IMR-90 (cell line): ENCODE measurements around the gene ZNF350. TPM values are rescaled to one million over a fixed set of nuclear protein-coding genes. Genes with fewer than 3 reads are reported as not detected.

ENCODE experiments used
- ATAC-seq: fragments of 200-7000 bp; cut with Tn5 transposase; 2 replicates; pipeline ENCODE4 v1.9.1; 2020; ENCODE audit warnings: low read depth, mild to moderate bottlenecking, moderate library complexity
- BruUV-seq: library from RNA; stranded (reverse); fragments of 400-500 nt; replicated peaks from 2 replicates; lab custom pipeline; 2021; lab: Mats Ljungman, UMichigan
- CTCF ChIA-PET: fragments of 300-600 bp; formaldehyde crosslinking; extraction: SDS; loops from one replicate; lab custom pipeline; 2021; ENCODE audit warnings: antibody characterized with exemption; lab: Yijun Ruan, JAX
- POLR2A ChIA-PET: fragments of 300-600 bp; sonication (Branson Sonifier 250); formaldehyde crosslinking; loops from one replicate; lab custom pipeline; 2022; ENCODE audit warnings: antibody characterized with exemption; ENCODE audit not compliant: unreplicated experiment; lab: Charles Lee
- DNase-seq: peaks from one replicate; pipeline ENCODE4 v3.0.0; 2013
- H2AFZ ChIP-seq: replicated peaks from 2 replicates; pipeline ENCODE3; 2013; ENCODE audit warnings: low read length, mild to moderate bottlenecking; ENCODE audit not compliant: poor library complexity
- H2AK5ac ChIP-seq: 2 replicates; pipeline ENCODE4 v1.6.1; 2013; ENCODE audit warnings: low read depth, low read length, inconsistent platforms
- H2AK9ac ChIP-seq: replicated peaks from 2 replicates; pipeline ENCODE3; 2013; ENCODE audit warnings: mild to moderate bottlenecking, low read depth, low read length, moderate library complexity; ENCODE audit not compliant: poor library complexity
- H2BK120ac ChIP-seq: 2 replicates; pipeline ENCODE4 v1.6.1; 2013; ENCODE audit warnings: low read depth, low read length, inconsistent platforms
- H2BK15ac ChIP-seq: 3 replicates; pipeline ENCODE4 v1.6.1; 2013; ENCODE audit warnings: low read depth, low read length, inconsistent platforms
- H2BK20ac ChIP-seq: 2 replicates; pipeline ENCODE4 v1.6.1; 2013; ENCODE audit warnings: low read depth, mild to moderate bottlenecking, inconsistent platforms, low read length, moderate library complexity
- H2BK5ac ChIP-seq: 2 replicates; pipeline ENCODE4 v1.6.1; 2013; ENCODE audit warnings: mild to moderate bottlenecking, low read depth, low read length, inconsistent platforms; ENCODE audit not compliant: poor library complexity, severe bottlenecking
- H3K14ac ChIP-seq: replicated peaks from 2 replicates; pipeline ENCODE4 v1.6.1; 2013; ENCODE audit warnings: low read depth, low read length, inconsistent platforms
- H3K18ac ChIP-seq: 2 replicates; pipeline ENCODE4 v1.6.1; 2013; ENCODE audit warnings: low read depth, low read length, control low read depth
- H3K23ac ChIP-seq: 2 replicates; pipeline ENCODE4 v1.6.1; 2013; ENCODE audit warnings: low read depth, low read length, inconsistent platforms
- H3K27ac ChIP-seq: 2 replicates; pipeline ENCODE4 v1.5.1; 2013; ENCODE audit warnings: mild to moderate bottlenecking, control low read depth, low read length; ENCODE audit not compliant: insufficient read depth
- H3K27me3 ChIP-seq: 2 replicates; pipeline ENCODE4 v1.6.1; 2013; ENCODE audit warnings: low read length; ENCODE audit not compliant: control insufficient read depth, insufficient read depth
- H3K36me3 ChIP-seq: 2 replicates; pipeline ENCODE4 v1.6.1; 2013; ENCODE audit warnings: low read length, mixed read lengths; ENCODE audit not compliant: control insufficient read depth, insufficient read depth
- H3K4ac ChIP-seq: 2 replicates; pipeline ENCODE4 v1.6.1; 2013; ENCODE audit warnings: low read depth, low read length, inconsistent platforms
- H3K4me1 ChIP-seq: 2 replicates; pipeline ENCODE4 v1.6.1; 2013; ENCODE audit warnings: low read length, mixed read lengths; ENCODE audit not compliant: control insufficient read depth, insufficient read depth
- H3K4me2 ChIP-seq: 2 replicates; pipeline ENCODE4 v1.6.1; 2013; ENCODE audit warnings: low read depth, mild to moderate bottlenecking, control low read depth, low read length, moderate library complexity
- H3K4me3 ChIP-seq: 2 replicates; pipeline ENCODE4 v1.5.1; 2013; ENCODE audit warnings: low read depth, mild to moderate bottlenecking, control low read depth, low read length, moderate library complexity; ENCODE audit not compliant: insufficient read depth
- H3K56ac ChIP-seq: 2 replicates; pipeline ENCODE4 v1.6.1; 2013; ENCODE audit warnings: low read length, inconsistent platforms; ENCODE audit not compliant: insufficient read depth; ENCODE audit errors: extremely low read depth
- H3K79me1 ChIP-seq, 2 experiments: 2 replicates each; pipeline ENCODE4 v1.6.1; 2013; ENCODE audit warnings: low read length in 2 of 2, inconsistent platforms in 1 of 2, low read depth in 1 of 2
- H3K9ac ChIP-seq: 2 replicates; pipeline ENCODE4 v1.6.1; 2013; ENCODE audit warnings: low read depth, low read length, control low read depth
- H3K9me1 ChIP-seq: 2 replicates; pipeline ENCODE4 v1.6.1; 2013; ENCODE audit warnings: low read length, inconsistent platforms; ENCODE audit not compliant: insufficient read depth
- H3K9me3 ChIP-seq: 2 replicates; pipeline ENCODE4 v1.6.1; 2013; ENCODE audit warnings: low read length; ENCODE audit not compliant: control insufficient read depth, insufficient read depth
- H4K20me1 ChIP-seq: 2 replicates; pipeline ENCODE4 v1.6.1; 2013; ENCODE audit warnings: low read length, inconsistent platforms; ENCODE audit not compliant: insufficient read depth
- H4K5ac ChIP-seq: 2 replicates; pipeline ENCODE4 v1.6.1; 2013; ENCODE audit warnings: mild to moderate bottlenecking, low read depth, low read length, control low read depth
- H4K8ac ChIP-seq, 2 experiments: 2 replicates each; pipeline ENCODE4 v1.6.1; 2013; ENCODE audit warnings: low read depth in 2 of 2, low read length in 2 of 2, control low read depth in 1 of 2, inconsistent platforms in 1 of 2
- H4K91ac ChIP-seq: 2 replicates; pipeline ENCODE4 v1.6.1; 2013; ENCODE audit warnings: low read depth, low read length, inconsistent platforms; ENCODE audit not compliant: insufficient read depth
- CTCF ChIP-seq: conservative IDR thresholded peaks from 2 replicates; pipeline ENCODE4 v1.5.1; 2012; ENCODE audit warnings: mild to moderate bottlenecking, low read depth, low read length, improper control_type of control experiment
- FOS ChIP-seq: fragments of 150-350 bp; IDR thresholded peaks from 2 replicates; pipeline ENCODE4 v1.6.1; 2016; ENCODE audit warnings: low read depth, low read length
- MXI1 ChIP-seq: IDR thresholded peaks from 2 replicates; pipeline ENCODE4 v1.6.1; 2012; ENCODE audit warnings: low read depth, mild to moderate bottlenecking, low read length, moderate library complexity, borderline replicate concordance
- USF2 ChIP-seq: fragments of 150-350 bp; IDR thresholded peaks from 2 replicates; pipeline ENCODE4 v1.6.1; 2017; ENCODE audit warnings: mild to moderate bottlenecking, antibody characterized with exemption, low read length, low read depth
- WGBS, 2 experiments: methylation state at CpG; one replicate each; pipeline versions ENCODE4 v1.1.5 to v1.1.7; 2013; ENCODE audit warnings: missing lambda C conversion rate in 2 of 2; ENCODE audit not compliant: insufficient read length in 1 of 2; ENCODE audit errors: extremely low coverage in 2 of 2; 5-methylcytosine and 5-hydroxymethylcytosine counted together
- dilution Hi-C: fragments of 300-500 bp; cut with HindIII; formaldehyde crosslinking; loops from one replicate; pipeline ENCODE4 v1.14.3; 2018; ENCODE audit warnings: low sequenced_read_pairs; ENCODE audit not compliant: unreplicated experiment
- in situ Hi-C: fragments of 300-500 bp; cut with MboI; formaldehyde crosslinking; loops from 3 replicates; pipeline ENCODE4 v1.14.3; 2019; ENCODE audit warnings: low sequenced_read_pairs, inconsistent platforms, mixed read lengths
- intact Hi-C: fragments of 100-400 bp; cut with micrococcal nuclease; formaldehyde crosslinking; loops from 2 replicates; pipeline ENCODE4 v1.10.0; 2022
- polyA plus RNA-seq, 3 experiments: library from polyadenylated mRNA; depleted of rRNA; stranded (reverse); fragments of >200 nt; gene quantifications; 2 replicates each; pipeline ENCODE4 v1.2.3, GENCODE V29; 2012; ENCODE audit warnings: low replicate concordance in 1 of 3
- total RNA-seq: library from RNA; depleted of rRNA; stranded (reverse); fragments of >200 nt; gene quantifications from 2 replicates; pipeline ENCODE4 v1.2.3, GENCODE V29; 2012

Gene ZNF350
- total and polyA plus RNA-seq, 2 of the 4 experiments (the other 2 are of a cell fraction): 4.7 to 14.0 TPM

GRCh38 chr19:52020506-52020905, 33.9 kb upstream of the ZNF350 start:
- no peak overlapping the region for H4K8ac ChIP-seq
- no peaks in the 10 kb centered on the region for H3K27me3 ChIP-seq
- peaks cover 26% of the 10 kb centered on the region for H3K9me3 ChIP-seq
- H3K9ac ChIP-seq: no peak overlapping the region
- no peak overlapping the region for H2BK20ac ChIP-seq
- H3K27ac ChIP-seq: no peak overlapping the region
- H3K9me1 ChIP-seq: no peaks in the 10 kb centered on the region
- ChIA-PET POLR2A (no interaction called here), CTCF (no interaction called here)
- no peaks in the 10 kb centered on the region for H4K20me1 ChIP-seq
- no peak for DNase-seq
- H2AK9ac ChIP-seq: no peak overlapping the region
- WGBS, 2 experiments: no CpG with 5 or more reads among the region's 4 CpGs
- no peak overlapping the region for H2BK5ac ChIP-seq
- no TSS peak for BruUV-seq
- H3K14ac ChIP-seq: no peak overlapping the region
- no peak overlapping the region for H4K91ac ChIP-seq
- H2BK15ac ChIP-seq: no peak overlapping the region
- H3K36me3 ChIP-seq: peaks cover 63% of the 10 kb centered on the region
- H2AFZ ChIP-seq: no peak overlapping the region
- no peaks in the 10 kb centered on the region for H3K4me1 ChIP-seq
- H4K5ac ChIP-seq: no peak overlapping the region
- TF ChIP-seq MXI1 (no peak), FOS (no peak), USF2 (no peak), CTCF (no peak)
- H3K4me3 ChIP-seq: no peak overlapping the region
- ATAC-seq: no peak
- H3K56ac ChIP-seq: no peak overlapping the region
- dilution Hi-C loops (no loop called here), in situ Hi-C loops (no loop called here), intact Hi-C loops (no loop called here)
- H3K79me1 ChIP-seq: peaks cover 0 to 29% of the 10 kb centered on the region in 2 experiments; a peak in 1 of 4 replicates
- no peak overlapping the region for H3K4ac ChIP-seq
- no peak overlapping the region for H2BK120ac ChIP-seq
- H3K23ac ChIP-seq: no peak overlapping the region
- H3K18ac ChIP-seq: no peak overlapping the region
- H3K4me2 ChIP-seq: no peak overlapping the region
- H2AK5ac ChIP-seq: no peak overlapping the region
